HEK293 (cell line): ENCODE data around the gene BUB3.

Experiments
- BCL11A ChIP-seq: fragments of 450-650 bp; formaldehyde crosslinking; IDR thresholded peaks from 2 replicates; pipeline ENCODE4 v1.5.1; 2016; ENCODE audit warnings: low read depth, missing biosample characterization, missing genetic modification characterization
- BCL11B ChIP-seq: fragments of 450-650 bp; formaldehyde crosslinking; IDR thresholded peaks from 2 replicates; pipeline ENCODE4 v1.5.1; 2016; ENCODE audit warnings: low read depth, missing biosample characterization, missing genetic modification characterization
- HOXD13 ChIP-seq: sonication (generic); formaldehyde crosslinking; IDR thresholded peaks from 2 replicates; pipeline ENCODE4 v1.8.0; 2022; ENCODE audit warnings: missing genetic modification reagents, borderline replicate concordance
- PBX3 ChIP-seq: sonication (generic); formaldehyde crosslinking; IDR thresholded peaks from 2 replicates; pipeline ENCODE4 v1.8.1; 2022; ENCODE audit warnings: mild to moderate bottlenecking, moderate library complexity, missing genetic modification reagents
- TCF7L2 ChIP-seq: IDR thresholded peaks from 2 replicates; pipeline ENCODE4 v1.6.1; 2011; ENCODE audit warnings: low read depth, mild to moderate bottlenecking, inconsistent platforms, low read length, moderate library complexity, borderline replicate concordance
- ZNF138 ChIP-seq: fragments of 450-650 bp; formaldehyde crosslinking; IDR thresholded peaks from 2 replicates; pipeline ENCODE4 v1.5.1; 2016; ENCODE audit warnings: missing biosample characterization, missing genetic modification characterization, borderline replicate concordance
- ZNF274 ChIP-seq, 2 experiments: fragments of 200-500 bp in 1 of 2; fragments of 450-650 bp in 1 of 2; sonication (Bioruptor generic) in 1 of 2; formaldehyde crosslinking in 1 of 2; IDR thresholded peaks; 2 replicates each; pipeline versions ENCODE4 v1.5.1 to v1.6.1; 2014 to 2016; ENCODE audit warnings: borderline replicate concordance in 1 of 2, inconsistent platforms in 1 of 2, low read length in 1 of 2, missing biosample characterization in 1 of 2, missing genetic modification characterization in 1 of 2
- ZNF76 ChIP-seq: fragments of 450-650 bp; formaldehyde crosslinking; IDR thresholded peaks from 2 replicates; pipeline ENCODE4; 2016; ENCODE audit warnings: low read depth, missing biosample characterization, missing genetic modification characterization, borderline replicate concordance
- ZNF837 ChIP-seq: fragments of 450-650 bp; formaldehyde crosslinking; IDR thresholded peaks from 2 replicates; pipeline ENCODE4 v1.5.1; 2016; ENCODE audit warnings: missing biosample characterization, missing genetic modification characterization
- TF ChIP-seq, protein P1 (sequence below): fragments of 450-650 bp; formaldehyde crosslinking; IDR thresholded peaks from 2 replicates; pipeline ENCODE4 v1.5.1; 2016; ENCODE audit warnings: missing biosample characterization, missing genetic modification characterization
- TF ChIP-seq, protein P2 (sequence below): fragments of 450-650 bp; formaldehyde crosslinking; IDR thresholded peaks from 2 replicates; pipeline ENCODE4 v1.5.1; 2016; ENCODE audit warnings: missing biosample characterization, missing genetic modification characterization
- TF ChIP-seq, protein P3 (sequence below): fragments of 450-650 bp; formaldehyde crosslinking; IDR thresholded peaks from 2 replicates; pipeline ENCODE4; 2016; ENCODE audit warnings: missing biosample characterization, missing genetic modification characterization
- TF ChIP-seq, protein P4 (sequence below): fragments of 450-650 bp; formaldehyde crosslinking; IDR thresholded peaks from 2 replicates; pipeline ENCODE4 v1.5.1; 2016; ENCODE audit warnings: missing biosample characterization, missing genetic modification characterization

- TF ChIP-seq, protein P1, sequence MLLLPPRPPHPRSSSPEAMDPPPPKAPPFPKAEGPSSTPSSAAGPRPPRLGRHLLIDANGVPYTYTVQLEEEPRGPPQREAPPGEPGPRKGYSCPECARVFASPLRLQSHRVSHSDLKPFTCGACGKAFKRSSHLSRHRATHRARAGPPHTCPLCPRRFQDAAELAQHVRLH (tag by site-specific recombination): no peak
- no peak for TF ChIP-seq BCL11B (tag by site-specific recombination)
- no peak for TF ChIP-seq ZNF76 (tag by site-specific recombination)
- no peak for TF ChIP-seq HOXD13
- TF ChIP-seq, protein P2, sequence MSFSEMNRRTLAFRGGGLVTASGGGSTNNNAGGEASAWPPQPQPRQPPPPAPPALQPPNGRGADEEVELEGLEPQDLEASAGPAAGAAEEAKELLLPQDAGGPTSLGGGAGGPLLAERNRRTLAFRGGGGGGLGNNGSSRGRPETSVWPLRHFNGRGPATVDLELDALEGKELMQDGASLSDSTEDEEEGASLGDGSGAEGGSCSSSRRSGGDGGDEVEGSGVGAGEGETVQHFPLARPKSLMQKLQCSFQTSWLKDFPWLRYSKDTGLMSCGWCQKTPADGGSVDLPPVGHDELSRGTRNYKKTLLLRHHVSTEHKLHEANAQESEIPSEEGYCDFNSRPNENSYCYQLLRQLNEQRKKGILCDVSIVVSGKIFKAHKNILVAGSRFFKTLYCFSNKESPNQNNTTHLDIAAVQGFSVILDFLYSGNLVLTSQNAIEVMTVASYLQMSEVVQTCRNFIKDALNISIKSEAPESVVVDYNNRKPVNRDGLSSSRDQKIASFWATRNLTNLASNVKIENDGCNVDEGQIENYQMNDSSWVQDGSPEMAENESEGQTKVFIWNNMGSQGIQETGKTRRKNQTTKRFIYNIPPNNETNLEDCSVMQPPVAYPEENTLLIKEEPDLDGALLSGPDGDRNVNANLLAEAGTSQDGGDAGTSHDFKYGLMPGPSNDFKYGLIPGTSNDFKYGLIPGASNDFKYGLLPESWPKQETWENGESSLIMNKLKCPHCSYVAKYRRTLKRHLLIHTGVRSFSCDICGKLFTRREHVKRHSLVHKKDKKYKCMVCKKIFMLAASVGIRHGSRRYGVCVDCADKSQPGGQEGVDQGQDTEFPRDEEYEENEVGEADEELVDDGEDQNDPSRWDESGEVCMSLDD (tag by site-specific recombination): no peak
- TF ChIP-seq PBX3: no peak
- no peak for TF ChIP-seq TCF7L2
- no peak for TF ChIP-seq BCL11A (tag by site-specific recombination)
- TF ChIP-seq ZNF837 (tag by site-specific recombination): no peak
- TF ChIP-seq, protein P3, sequence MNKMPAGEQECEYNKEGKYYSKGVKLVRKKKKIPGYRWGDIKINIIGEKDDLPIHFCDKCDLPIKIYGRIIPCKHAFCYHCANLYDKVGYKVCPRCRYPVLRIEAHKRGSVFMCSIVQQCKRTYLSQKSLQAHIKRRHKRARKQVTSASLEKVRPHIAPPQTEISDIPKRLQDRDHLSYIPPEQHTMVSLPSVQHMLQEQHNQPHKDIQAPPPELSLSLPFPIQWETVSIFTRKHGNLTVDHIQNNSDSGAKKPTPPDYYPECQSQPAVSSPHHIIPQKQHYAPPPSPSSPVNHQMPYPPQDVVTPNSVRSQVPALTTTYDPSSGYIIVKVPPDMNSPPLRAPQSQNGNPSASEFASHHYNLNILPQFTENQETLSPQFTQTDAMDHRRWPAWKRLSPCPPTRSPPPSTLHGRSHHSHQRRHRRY (tag by site-specific recombination): no peak
- TF ChIP-seq, protein P4, sequence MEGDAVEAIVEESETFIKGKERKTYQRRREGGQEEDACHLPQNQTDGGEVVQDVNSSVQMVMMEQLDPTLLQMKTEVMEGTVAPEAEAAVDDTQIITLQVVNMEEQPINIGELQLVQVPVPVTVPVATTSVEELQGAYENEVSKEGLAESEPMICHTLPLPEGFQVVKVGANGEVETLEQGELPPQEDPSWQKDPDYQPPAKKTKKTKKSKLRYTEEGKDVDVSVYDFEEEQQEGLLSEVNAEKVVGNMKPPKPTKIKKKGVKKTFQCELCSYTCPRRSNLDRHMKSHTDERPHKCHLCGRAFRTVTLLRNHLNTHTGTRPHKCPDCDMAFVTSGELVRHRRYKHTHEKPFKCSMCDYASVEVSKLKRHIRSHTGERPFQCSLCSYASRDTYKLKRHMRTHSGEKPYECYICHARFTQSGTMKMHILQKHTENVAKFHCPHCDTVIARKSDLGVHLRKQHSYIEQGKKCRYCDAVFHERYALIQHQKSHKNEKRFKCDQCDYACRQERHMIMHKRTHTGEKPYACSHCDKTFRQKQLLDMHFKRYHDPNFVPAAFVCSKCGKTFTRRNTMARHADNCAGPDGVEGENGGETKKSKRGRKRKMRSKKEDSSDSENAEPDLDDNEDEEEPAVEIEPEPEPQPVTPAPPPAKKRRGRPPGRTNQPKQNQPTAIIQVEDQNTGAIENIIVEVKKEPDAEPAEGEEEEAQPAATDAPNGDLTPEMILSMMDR (tag by site-specific recombination): no peak
- TF ChIP-seq ZNF274 (IDR thresholded peaks at IDR 0.05; ENCODE audit: low read length): no peak
- TF ChIP-seq ZNF274 (tag by site-specific recombination; IDR thresholded peaks at IDR 0.05; ENCODE audit: borderline replicate concordance): no peak
- no peak for TF ChIP-seq ZNF138 (tag by site-specific recombination)
Measured at GRCh38 chr10:123202506-123202905, 48.3 kb downstream of the BUB3 start.
